GM12872 (cell line): ENCODE data around the gene IL4I1.

Source experiments
- CTCF ChIP-seq: IDR thresholded peaks from 3 replicates; pipeline ENCODE4 v1.5.1; 2011; ENCODE audit warnings: low read depth, mild to moderate bottlenecking, low read length, moderate library complexity; ENCODE audit not compliant: insufficient read depth

The IL4I1 gene

DNA sequence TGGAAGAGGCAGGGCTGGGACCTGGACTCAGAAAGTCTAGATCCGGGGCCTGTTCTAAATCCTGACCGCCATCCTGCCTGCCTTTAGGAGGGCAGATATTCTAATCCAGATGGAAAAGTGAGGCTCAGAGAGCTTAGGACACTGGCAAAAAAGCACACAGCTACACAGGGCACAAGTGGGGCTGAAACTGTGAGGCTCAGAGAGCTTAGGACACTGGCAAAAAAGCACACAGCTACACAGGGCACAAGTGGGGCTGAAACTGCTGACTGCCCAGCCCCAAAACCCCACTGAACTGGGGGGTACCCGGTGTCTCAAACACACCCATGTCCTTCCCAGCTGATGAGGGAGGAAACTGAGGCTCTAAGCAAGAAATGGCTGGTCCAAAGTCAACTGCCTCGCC lies 21.5 kb downstream of the IL4I1 start:
- TF ChIP-seq CTCF = no peak

DNA sequence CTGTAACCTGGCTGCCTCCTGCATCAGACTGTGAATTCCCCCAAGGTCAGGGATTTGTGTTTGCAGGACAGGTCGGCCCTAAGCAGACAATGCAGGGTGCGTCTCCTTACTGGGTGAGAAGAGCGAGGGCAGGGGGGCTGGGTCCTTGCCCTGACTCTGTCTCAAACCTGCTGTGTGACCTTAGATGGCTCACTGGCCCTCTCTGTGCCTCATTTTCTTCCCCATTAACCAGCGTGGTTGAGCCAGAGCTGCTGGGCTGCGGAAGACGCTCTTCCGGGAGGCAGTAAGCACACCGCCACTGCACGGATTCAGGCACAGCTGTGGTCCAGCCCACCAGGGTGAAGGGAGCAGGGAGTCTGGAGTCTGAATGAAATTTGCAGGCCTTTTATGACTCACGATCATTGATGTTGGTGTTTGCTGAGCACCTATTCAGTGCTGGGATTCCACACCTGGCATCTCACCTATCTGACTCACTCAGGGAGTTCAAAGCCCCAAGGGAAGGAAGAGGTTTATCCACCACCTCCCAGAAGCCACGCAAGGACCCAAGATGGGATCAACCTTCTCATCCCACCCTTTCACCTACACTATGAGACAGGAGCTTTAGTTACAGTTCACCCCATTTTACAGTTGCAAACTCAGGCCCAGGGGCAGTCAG lies 22.1 kb downstream of the IL4I1 start:
- TF ChIP-seq CTCF = no peak

GRCh38 chr19:49873834-49874233 lies 22.9 kb downstream of the IL4I1 start:
- TF ChIP-seq CTCF = no peak

- TF ChIP-seq CTCF = no peak
Observed at GRCh38 chr19:49873129-49873521, 23.6 kb downstream of the IL4I1 start.

DNA sequence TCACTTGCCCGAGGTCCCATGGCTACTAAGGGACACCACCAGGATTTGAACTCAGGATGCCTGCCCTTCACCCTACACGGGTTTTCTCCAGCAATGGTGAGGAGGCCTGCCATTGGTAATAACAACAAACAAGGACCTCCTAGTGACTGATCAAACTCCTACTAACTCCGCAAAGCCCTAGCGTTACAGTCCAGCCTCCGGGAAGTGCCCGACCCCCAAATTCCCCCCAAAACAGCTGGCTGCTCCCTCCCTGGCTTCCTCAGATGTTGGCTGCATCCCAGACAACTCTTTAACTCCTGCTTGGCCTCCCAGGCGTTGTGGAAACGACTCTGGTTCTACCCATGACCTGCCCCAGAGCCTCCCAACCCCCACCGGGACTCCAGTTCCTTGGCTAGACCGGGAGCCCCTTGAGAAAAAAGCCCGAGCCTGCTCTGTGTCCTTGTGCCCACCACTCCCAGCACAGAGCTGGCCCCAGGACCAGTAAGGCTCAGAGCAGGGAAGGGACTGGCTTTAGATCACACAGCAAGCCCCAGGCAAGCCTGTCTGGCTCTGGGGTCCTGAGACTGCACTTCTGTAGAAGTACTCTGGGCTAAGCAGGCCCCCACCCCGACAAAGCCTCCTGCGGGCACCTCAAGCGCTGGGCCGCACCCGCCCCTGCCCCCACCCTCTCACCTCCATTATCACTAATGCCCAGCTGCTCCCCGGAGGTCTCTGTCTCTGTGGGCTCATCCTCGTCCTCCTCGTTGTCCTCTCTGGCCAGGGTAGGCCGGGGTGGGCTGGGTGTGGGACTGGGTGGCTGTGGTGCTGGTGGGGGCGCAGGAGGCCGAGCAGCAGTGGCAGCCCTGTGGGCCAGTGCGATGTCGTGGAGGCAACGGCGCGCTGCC lies 24.2 kb downstream of the IL4I1 start:
- no peak for TF ChIP-seq CTCF

GRCh38 chr19:49871349-49871985 lies 25.2 kb downstream of the IL4I1 start:
- TF ChIP-seq CTCF = no peak

- TF ChIP-seq CTCF = no peak
Observed at GRCh38 chr19:49870309-49870901, 26.3 kb downstream of the IL4I1 start.
